NCI-H1436 (cell line): Measurements from ENCODE around the gene OR5L1.

ENCODE experiments used
- DNase-seq: peaks from one replicate; lab custom pipeline; 2025; lab: John Stamatoyannopoulos, UW

Gene OR5L1

DNA sequence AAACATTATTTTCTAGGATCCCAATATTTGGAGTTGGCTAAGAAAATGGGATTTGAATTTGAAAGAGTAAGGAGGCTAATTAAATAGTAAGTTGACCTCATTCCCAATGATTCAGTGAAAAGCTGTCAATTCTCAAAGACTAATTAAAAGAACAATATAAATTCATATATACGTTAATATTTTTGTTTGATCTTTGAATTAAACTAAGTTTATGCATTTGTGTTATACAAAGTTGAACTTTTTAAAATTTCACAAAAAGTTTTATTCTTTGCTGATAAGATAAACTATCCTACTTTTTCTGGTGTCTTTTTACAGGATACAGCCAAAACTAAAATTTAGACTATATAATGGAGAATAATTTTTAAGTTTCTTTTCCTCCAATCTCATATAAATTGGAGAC lies at the start of gene OR5L1:
Gene OR5L1 (plus strand): TSS at position 301 of the 400 bp plus-strand sequence. CDS start 100 bp downstream, outside the sequence.
- no peak for DNase-seq

DNA sequence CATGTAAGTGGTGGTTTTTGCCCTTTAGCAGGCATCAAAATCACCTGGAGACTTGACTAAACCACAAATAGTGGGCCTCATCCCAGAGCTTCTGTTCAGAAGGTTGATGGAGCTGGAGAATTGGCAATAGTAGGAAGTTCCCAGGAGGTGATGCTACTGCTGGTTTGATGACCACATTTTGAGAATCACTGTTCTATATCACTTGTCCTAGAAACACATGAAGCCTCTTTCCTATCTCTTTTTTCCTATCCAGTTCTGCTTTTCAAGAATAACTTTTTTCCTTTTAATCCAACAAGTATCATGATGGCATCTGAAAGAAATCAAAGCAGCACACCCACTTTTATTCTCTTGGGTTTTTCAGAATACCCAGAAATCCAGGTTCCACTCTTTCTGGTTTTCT lies 38.0 kb upstream of the OR5L1 start, which contains the start of gene OR5D13:
Gene OR5D13 (plus strand): TSS at position 301 of the 400 bp plus-strand sequence. CDS start 0 bp downstream, at position 301.
- no peak for DNase-seq

DNA sequence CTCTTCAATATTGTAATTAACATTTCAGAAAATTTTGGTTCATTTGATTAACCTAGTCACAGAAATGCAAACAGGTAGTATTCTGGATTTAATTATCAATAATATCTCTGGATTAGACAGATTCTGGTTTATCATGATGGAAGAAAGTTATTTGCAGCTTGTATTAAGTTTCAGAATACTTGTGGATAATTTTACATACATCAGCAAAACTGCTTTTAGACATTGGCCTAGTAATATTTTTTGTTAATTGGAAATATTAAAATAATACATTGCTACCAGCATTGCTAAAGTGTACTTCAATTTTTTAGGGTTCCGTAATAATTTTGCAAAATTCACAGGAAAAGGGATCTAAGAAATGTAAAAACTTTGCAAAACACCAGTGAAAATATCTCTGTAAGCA lies 19.6 kb upstream of the OR5L1 start:
- no peak for DNase-seq

DNA sequence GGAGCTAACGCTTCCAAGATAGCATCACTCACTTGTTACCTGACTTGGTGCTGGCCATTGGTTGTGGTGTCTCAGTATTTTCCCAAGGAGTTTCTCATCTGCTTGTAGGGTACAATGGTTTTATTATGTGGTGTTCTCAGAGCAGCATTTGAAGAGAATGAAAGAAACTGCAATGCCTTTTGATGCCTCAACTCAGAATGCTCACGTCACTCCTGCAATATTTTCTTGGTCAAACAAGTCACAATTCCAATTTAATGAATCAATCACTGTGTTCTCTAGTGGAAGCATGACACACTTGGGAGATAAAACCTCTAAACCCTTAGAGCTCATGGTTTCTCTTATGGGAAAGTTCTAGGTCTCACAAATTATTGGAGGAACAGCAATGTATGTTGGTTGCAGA lies 17.8 kb upstream of the OR5L1 start:
- no peak for DNase-seq

DNA sequence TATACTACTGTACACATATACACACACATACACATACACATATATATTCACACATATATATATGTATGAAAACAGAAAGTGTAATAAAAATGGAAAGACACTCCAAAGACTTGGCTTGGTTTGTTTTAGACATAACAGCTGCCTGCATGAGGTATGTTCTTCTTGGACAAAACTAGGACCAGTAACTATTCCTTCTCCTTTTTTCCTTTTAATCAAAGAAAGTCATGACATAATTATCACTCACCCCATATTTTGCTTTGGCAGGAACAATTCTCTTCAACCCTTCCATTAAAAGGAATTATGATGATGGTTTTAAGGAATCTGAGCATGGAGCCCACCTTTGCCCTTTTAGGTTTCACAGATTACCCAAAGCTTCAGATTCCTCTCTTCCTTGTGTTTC lies 15.9 kb upstream of the OR5L1 start, which contains the start of gene OR5D14:
Gene OR5D14 (plus strand): TSS at position 301 of the 400 bp plus-strand sequence. CDS start 0 bp downstream, at position 301.
- no peak for DNase-seq

DNA sequence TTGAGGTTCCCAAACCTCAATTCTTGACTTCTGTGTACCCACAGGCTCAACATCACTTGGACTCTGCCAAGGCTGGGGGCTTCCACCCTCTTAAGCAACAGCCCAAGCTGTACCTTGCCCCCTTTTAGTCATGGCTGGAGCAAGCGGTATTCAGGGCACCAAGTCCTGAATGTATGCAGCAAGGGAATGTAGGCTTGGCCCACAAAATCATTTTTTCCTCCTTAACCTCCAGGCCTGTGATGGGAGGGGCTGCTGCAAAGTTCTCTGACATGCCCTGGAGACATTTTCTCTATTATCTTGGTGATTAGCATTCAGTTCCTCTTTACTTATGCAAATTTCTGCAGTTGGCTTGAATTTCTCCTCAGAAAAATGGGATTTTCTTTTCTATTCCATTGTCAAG lies 4.9 kb upstream of the OR5L1 start:
- no peak for DNase-seq

DNA sequence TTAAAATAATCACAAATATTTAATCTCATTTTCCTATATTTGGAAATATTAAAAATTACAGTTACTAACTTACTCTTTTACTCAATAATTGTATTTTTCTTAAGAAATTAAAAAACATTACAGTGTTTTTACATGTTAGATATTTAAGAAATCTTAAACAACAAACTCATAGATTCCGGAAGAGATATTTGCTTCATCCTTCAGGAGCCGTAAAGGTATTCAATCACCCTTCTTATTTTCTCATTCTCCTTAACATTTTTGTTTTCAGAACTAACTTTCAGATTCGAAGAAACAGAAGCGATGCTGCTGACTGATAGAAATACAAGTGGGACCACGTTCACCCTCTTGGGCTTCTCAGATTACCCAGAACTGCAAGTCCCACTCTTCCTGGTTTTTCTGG lies 8.2 kb downstream of the OR5L1 start, which contains the start of gene OR5D18:
Gene OR5D18 (plus strand): TSS at position 301 of the 400 bp plus-strand sequence. CDS start 0 bp downstream, at position 301.
- no peak for DNase-seq

DNA sequence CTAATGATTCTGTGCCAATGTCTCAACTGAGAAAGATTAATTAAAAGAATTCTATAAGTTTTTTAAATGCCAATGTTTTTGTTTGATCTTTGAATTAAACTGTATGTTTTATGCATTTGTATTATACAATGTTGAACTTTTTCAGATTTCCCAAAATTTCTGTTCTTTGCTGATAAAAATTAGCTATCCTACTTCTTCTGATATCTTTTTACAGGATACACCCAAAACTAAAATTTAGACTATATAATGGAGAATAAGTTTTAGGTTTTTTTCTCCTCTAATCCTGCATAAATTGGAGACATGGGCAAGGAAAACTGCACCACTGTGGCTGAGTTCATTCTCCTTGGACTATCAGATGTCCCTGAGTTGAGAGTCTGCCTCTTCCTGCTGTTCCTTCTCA lies 15.8 kb downstream of the OR5L1 start, which contains the start of gene OR5L2:
Gene OR5L2 (plus strand): TSS at position 301 of the 400 bp plus-strand sequence. CDS start 0 bp downstream, at position 301.
- no peak for DNase-seq

DNA sequence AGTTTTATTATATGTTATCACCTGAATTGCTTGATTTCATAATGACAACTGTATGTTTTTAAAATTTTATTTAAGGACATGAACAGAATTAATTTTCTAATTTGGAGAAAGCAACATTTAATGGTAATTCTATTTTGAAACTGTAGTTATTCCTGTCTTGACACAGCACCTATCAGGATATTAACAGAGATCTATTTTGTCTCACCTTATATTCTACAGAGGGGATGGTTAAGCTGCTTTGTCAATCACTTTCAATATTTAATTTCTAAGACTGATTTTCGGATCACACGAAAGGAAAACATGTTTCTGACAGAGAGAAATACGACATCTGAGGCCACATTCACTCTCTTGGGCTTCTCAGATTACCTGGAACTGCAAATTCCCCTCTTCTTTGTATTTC lies 27.3 kb downstream of the OR5L1 start, which contains the start of gene OR5D16:
Gene OR5D16 (plus strand): TSS at position 301 of the 400 bp plus-strand sequence. CDS start 0 bp downstream, at position 301.
- DNase-seq = no peak

DNA sequence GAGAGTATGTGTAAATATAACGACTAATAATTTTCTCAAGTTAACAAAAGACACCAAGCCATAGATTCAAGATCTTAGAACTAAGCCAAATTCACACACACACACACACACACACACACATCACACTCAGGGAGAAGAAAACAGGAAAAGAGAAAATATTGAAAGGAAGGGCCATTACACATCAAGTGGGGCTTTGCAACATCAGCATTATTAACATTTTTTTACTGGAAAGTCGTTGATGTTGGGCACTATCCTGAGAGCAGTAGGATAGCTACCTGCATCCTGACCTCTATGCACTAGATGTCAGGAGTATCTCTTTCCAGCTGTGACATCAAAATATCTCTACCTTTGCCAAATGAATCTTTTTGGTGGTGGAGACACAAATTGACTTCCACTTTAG lies 36.3 kb downstream of the OR5L1 start:
- no peak for DNase-seq

DNA sequence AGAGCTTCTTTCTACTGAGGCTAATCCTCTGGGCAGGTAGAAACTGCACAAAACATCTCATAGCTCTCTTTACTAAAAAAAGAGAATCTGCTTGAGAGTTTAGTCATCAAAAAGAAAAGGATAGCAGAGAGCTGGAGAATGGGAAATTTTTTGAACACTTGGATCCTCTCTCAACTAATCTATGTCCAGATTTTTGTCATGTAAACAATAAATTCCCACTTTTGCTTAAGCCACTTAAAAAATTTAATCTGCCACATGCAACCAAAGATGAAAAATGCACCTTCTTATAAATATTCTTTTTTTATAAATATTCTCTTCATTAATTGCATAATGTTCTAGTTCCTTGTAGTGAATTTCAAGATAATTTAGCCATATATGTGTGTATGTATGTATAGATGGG lies 37.9 kb downstream of the OR5L1 start:
- DNase-seq = no peak

DNA sequence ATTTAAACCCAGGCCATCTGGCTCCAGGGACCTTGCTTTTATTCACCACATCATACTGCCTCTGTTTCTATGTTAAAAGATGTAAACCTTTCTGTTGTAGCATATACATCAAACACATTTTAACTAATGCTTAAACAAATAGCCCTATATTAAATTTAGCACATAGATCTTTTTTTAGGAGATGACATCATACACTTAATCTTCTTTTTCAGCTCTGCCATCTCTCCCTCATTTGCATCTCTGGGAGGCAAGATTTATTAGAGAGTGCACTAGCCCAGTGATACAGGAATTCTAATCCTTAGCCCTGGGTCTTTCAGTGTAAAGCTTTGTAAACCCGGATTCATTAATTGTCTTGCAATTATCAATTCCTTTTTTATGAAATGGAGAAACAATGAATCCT lies 41.0 kb downstream of the OR5L1 start:
- DNase-seq = no peak

DNA sequence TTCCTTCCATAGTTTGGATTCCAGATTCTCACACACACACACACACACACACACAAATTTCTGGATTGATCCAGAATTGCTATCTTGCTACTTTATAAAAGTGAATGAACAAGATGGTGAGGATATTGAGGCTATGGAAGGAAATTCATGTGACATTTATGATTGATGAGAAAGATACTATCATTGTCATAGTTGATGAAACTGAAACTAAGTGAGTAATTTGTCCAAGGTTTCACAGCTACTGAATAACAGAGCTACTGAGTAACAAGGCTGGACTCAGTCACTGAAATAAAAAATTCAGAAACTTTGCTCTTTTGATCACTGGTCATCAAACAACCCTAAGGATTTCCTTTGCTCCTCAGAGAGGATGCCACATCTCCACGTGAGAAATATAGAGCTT lies 43.5 kb downstream of the OR5L1 start:
- DNase-seq = no peak
